NCI-H526 treated with DMSO at 0.1 percent for 48 hours (cell line): ENCODE measurements around the gene RAD23B.

Experiments used
- DNase-seq: peaks from one replicate; lab custom pipeline; 2025; lab: John Stamatoyannopoulos, UW

The RAD23B gene

DNA sequence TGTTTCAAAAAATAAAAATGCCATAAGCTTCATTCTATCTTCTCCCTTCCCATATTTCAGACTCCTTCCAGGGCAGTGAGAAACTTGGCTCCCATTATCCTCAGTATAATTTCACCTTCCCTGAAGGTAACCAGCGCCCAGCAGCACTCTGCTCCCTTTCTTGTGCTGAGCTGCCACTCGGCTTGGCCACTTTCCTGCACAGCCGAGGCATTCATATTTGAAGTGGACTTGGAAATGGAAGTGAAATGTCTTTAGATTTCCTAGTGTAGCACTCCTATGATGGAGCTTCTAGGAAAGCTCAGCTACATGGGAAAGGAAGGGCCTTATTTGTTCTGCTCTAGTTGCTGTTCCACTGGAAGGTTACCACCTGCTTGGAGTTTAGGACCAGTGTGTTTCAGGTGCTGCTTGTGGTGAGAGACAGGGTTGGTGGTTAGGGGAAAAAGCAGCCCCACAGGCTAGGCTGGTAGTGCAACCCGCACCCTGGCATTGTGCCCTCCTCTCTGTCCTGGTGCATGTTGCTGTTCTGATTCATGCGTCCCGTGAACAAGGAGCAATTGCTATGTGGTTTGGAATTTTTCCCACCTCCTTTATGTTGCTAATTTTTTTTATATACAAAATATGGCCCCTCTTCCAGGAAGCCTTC lies 53.8 kb downstream of the RAD23B start:
- no peak for DNase-seq

- DNase-seq, result no peak
Observed at GRCh38 chr9:107337676-107338590, 54.9 kb downstream of the RAD23B start.

DNA sequence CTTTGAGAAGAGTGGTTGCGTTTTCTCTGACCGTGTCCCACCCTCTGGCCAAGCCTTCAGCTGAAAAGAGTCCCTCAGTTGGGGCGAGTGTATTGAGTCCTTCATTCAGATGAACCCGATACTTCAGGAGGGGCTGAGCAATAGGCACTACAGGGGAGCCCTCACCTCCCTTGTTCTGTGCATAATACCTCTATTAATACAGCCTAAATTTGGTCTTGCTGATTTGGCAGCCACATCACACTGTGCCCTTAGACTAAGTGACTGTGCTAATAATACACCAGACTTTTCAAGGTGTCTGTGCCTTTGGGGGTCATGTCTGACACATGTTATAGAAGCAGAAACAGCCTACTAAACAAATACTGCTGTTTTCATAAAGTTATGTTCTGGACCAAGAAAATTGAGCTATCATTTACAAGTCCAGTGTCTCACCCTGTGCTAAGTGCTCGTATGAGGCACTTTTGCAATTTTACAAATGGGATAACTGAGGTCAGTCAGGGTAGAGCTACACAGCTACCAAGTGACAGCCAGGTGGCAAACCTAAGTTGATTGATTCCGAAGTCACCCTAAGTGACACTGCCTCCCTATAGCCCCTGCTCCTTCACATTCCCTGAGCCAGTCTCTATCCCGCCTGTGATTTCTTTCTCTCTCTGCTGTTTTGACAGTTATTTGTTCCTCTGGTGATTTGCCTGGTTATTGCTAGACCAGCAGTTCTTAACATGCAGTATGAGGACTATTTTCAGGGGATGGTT lies 56.0 kb downstream of the RAD23B start:
- DNase-seq, result no peak

DNA sequence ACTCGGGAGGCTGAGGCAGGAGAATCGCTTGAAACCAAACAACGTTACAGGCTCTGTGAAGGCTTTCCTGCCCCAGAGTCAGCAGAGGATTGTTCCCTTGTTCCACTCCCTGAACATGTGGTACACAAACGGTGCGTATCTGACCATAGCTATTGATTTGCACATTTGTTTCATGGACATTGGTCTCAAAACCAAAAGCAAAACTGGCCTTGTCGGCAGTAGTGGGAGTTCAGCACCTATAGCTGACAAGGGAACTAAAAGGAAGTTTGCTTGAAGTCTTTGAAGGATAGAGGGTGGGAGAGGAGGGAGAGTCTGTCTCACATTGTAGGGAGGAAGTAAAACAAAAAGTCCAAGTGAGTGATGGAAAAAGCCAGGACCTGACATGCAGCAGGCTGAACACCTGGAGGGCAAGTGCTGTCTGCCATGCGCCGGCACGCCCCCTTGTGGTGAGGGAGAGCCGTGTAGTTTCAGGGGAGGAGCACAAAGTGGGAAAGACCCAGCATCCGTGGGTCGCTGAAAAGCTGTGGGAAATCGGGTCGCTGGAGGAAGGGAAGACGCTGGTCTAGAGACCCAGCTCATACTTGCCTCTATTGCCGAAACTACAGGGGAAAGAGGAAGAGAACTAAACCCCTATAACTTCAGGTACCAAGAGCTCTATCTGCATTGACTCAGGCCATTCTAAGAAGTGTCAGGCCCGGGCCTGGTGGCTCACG lies 58.0 kb downstream of the RAD23B start:
- peak; percentile 13 for DNase-seq

GRCh38 chr9:107342476-107343161 lies 59.5 kb downstream of the RAD23B start:
- DNase-seq, result no peak

DNA sequence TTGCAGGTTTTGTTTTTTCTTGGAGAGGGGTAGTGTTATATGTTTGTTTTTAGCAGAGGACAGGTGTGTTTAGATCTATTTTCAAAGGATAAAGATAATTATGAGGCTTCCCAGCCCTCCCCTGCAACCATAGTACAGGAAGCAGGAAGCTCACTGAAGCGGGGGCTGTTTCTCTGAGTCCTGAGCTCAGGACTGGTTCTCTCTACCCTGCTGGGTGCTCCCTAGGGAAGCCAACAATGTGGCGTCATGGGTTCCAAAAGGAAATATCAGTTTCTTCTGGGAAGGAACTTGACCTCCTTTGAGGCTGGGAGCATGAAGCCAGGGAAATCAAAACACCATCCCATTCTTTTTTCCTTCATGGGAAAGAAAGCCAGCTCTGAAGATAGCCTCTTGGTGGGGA lies 62.2 kb downstream of the RAD23B start:
- DNase-seq, result no peak

DNA sequence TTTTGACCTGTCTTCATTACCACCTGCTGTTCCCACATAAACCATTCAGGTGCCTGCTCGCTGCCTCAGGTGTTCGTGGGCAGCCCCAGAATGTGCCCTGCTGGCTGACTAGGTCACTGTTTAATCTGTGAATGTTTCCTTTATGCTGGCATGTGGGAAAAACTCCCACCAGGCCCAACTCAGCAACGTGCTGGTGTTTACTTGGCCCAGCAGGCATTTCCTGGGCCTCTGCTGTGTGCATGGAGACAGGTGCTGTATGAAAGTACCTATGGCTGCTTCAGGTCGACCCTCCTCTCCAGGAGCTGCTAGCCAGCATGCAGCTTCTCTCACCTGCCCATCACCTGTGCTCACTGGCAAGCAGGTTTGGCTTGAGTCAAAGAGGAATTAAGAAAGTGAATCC lies 65.8 kb downstream of the RAD23B start:
- no peak for DNase-seq

DNA sequence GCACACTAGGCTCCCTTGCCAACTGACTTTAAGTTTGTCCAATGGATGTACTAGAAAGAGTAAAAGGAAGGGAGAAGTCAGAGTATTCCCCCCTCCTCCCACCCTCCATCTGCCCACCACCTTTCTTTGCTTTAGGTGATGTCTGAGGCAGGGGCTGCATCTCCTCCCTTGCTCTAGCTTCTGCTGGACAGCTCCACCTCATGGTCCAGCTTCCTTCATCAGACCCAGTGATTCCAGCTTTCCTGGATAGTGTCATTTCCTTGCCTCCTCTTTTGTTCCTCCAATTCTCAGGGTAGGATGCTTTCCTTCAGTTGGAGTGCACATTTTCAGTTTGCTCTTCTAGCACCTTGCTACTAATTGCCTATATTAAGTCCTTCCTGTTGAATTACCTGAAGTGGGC lies 67.4 kb downstream of the RAD23B start:
- DNase-seq, result no peak

- DNase-seq, result no peak
Observed at GRCh38 chr9:107351382-107352045, 68.4 kb downstream of the RAD23B start.

DNA sequence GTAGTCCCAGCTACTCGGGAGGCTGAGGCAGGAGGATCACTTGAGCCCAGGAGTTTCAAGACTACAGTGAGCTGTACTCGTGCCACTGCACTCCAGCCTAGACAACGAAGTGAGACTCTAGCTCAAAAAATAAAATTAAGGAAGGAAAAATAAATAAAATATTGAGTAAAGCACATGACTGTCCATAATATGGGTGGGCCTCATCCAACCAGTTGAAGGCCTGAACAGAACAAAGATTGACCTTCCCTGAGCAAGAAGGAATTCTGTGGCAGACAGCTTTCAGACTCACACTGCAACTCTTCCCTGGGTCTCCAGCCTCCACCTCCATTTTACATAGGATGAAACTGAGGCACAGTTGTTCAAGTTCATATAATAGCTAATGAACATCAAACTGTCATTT lies 72.3 kb downstream of the RAD23B start:
- DNase-seq, result no peak

- DNase-seq, result peak; percentile 90
Observed at GRCh38 chr9:107358986-107359385, 75.9 kb downstream of the RAD23B start.

GRCh38 chr9:107360098-107360497 lies 77.0 kb downstream of the RAD23B start:
- no peak for DNase-seq

DNA sequence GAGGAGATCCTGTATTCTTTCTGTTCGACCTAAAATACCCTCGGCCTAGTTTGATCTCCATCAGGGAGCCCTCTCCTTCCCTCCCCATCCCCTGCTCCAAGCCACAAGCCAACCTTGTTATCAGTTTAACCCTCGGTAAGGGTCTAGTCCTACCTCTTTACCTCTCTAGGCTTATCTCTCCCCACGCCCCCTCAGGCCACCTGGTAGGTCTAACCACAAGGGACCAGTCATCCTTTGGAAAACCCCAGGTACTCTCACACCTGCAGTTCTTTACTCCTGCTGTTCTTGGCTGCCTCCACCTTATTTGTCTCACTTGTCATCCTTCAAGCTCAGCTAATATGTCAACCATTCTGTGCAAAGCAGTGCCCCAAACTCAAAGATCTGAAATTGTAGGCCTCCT lies 78.7 kb downstream of the RAD23B start:
- DNase-seq, result no peak

GRCh38 chr9:107363516-107364152 lies 80.6 kb downstream of the RAD23B start:
- no peak for DNase-seq

GRCh38 chr9:107367727-107368502 lies 84.8 kb downstream of the RAD23B start:
- DNase-seq, result no peak

- no peak for DNase-seq
Observed at GRCh38 chr9:107368696-107369095, 85.6 kb downstream of the RAD23B start.

GRCh38 chr9:107373809-107374208 lies 90.7 kb downstream of the RAD23B start:
- DNase-seq, result no peak

- no peak for DNase-seq
Observed at GRCh38 chr9:107375001-107375400, 91.9 kb downstream of the RAD23B start.

DNA sequence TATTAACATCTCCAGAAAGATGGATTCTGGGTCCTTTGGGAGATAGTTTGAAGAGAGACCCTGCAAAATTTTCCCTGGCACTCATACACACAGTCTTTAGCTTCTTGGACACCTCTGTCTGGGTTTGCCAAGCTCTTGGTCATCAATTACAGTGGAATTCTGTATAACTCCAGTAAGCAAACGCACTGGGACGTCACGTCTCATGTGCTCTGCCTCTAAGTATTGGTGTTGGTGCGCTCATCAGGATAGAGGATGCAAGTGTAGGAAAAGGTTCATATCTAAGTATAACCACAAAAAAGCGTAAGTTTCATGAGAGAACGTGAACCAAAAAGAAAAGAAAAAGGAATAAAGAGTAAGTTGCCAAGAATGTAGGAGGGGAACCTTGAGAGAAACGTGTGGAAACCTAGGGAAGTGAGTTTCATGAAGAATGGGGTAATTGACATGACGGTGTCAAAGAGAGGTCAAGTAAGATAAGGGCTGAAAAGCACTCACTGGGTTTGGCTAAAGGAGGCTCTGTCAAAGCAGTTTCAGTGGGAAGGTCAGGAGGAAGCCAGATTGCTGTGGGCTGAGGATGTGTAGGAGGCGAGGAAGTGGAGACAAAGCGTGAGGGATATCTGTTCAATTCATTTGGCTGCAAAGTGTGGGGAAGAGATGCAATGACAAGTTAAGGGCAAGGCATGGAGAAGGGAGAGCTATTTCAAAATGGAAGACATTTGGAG lies 92.7 kb downstream of the RAD23B start:
- no peak for DNase-seq
